Testis (tissue), 3 donors: ENCODE data around the gene KLHL29. TPM values are rescaled to one million over a fixed set of nuclear protein-coding genes. Genes with fewer than 3 reads are reported as not detected.

Source experiments
- DNase-seq: peaks from one replicate; pipeline ENCODE4 v3.0.0-alpha.2; 2019
- H3K27ac ChIP-seq, 2 donors: fragments of 200-600 bp; sonication (generic); one replicate each; pipeline ENCODE4 v1.5.1; 2019
- H3K27me3 ChIP-seq: fragments of 200-600 bp; sonication (generic); one replicate; pipeline ENCODE4 v1.5.1; 2019
- H3K36me3 ChIP-seq: fragments of 200-600 bp; sonication (generic); one replicate; pipeline ENCODE4 v1.5.1; 2017; ENCODE audit warnings: low read depth; ENCODE audit errors: missing control alignments
- H3K4me1 ChIP-seq: fragments of 200-600 bp; sonication (generic); one replicate; pipeline ENCODE4 v1.5.1; 2019
- H3K4me3 ChIP-seq, 2 donors: fragments of 200-600 bp; sonication (generic); one replicate each; pipeline ENCODE4 v1.5.1; 2017 to 2019
- H3K9me3 ChIP-seq: fragments of 200-600 bp; sonication (generic); one replicate; pipeline ENCODE4 v1.5.1; 2017
- CTCF ChIP-seq, 3 experiments: fragments of 450-650 bp in 2 of 3; fragments of 200-600 bp in 1 of 3; sonication (generic) in 1 of 3; IDR thresholded peaks; one replicate each; pipeline ENCODE4 v1.5.1; 2016 to 2019; ENCODE audit warnings: antibody characterized with exemption in 3 of 3, mild to moderate bottlenecking in 2 of 3, moderate library complexity in 1 of 3
- POLR2A ChIP-seq: fragments of 450-650 bp; IDR thresholded peaks from one replicate; pipeline ENCODE4 v1.6.1; 2017; ENCODE audit warnings: antibody characterized with exemption, mild to moderate bottlenecking, moderate library complexity
- WGBS, 2 donors: methylation state at CpG; one replicate each; pipeline ENCODE4 v1.1.5; 2018; 5-methylcytosine and 5-hydroxymethylcytosine counted together
- intact Hi-C: fragments of 100-400 bp; cut with DNase I; formaldehyde crosslinking; loops from one replicate; pipeline ENCODE4 v1.15.1; 2023; ENCODE audit warnings: low total_unique reads
- polyA plus RNA-seq: library from polyadenylated mRNA; stranded (reverse); fragments of 350-450 nt; fragmentation: Illumina TruSeq; extraction: RNeasy Lipid Tissue Mini Kit (QIAGEN cat#74804); gene quantifications from one replicate; pipeline ENCODE4 v1.2.3, GENCODE V29; 2014; ENCODE audit warnings: low read depth, low replicate concordance; ENCODE audit not compliant: insufficient read depth
- total RNA-seq, 2 donors: library from RNA; depleted of rRNA; stranded (reverse); fragments of >200 nt; gene quantifications; one replicate each; pipeline ENCODE4 v1.2.3, GENCODE V29; 2016

KLHL29 gene
- total and polyA plus RNA-seq, 3 donors from 2014 or later: 3.3 to 10.9 (median 7.9) TPM

DNA sequence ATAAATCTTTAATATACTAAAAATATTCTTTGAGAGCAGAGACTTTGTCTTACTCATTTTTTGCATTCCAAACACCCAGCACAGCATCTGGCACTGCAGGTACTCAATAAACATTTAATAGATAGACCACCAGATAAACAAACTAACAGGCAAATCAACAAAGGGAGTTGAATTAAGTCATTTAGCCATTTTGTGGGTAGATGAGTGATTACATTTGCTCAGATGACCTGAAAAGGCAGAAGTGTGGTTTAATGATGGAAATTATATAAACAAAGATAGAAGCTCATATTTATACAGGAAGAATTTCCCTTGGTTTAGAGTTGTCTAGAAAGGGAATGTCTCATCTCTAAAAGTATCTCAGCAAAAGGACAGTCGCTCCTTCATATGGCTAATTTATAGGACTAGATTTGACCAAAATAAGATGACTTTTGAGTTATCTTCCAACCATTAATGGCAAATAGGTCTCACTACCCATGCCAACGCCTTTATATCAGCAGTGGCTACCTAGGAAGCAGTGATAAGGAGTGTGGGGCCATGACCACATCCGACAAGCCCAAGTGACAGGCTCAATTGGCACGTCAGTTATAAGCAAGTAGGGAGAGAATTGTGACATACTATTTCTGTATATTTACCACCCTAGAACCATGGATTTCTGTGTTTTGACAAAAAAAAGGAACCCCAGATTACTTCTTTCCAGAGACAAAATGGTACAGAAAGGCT, 368.5 kb downstream of the KLHL29 start:
- 90 to 96% methylated on average over 4 of the region's 4 CpGs for WGBS, 2 donors
- no peak for DNase-seq
- no peak overlapping the region for H3K4me3 ChIP-seq
- no peaks in the 10 kb centered on the region for H3K27me3 ChIP-seq
- intact Hi-C loops: no loop called here
- H3K9me3 ChIP-seq: no peaks in the 10 kb centered on the region
- TF ChIP-seq CTCF (IDR thresholded peaks at IDR 0.05) (no peak), POLR2A (no peak)
- no peak overlapping the region for H3K27ac ChIP-seq
- no peaks in the 10 kb centered on the region for H3K36me3 ChIP-seq
- H3K4me1 ChIP-seq: no peaks in the 10 kb centered on the region

GRCh38 chr2:23754970-23755369, 370.0 kb downstream of the KLHL29 start:
- no peaks in the 10 kb centered on the region for H3K4me1 ChIP-seq
- no peak overlapping the region for H3K27ac ChIP-seq
- intact Hi-C loops: no loop called here
- TF ChIP-seq POLR2A: no peak
- no peak for TF ChIP-seq CTCF (IDR thresholded peaks at IDR 0.05)
- no peaks in the 10 kb centered on the region for H3K36me3 ChIP-seq
- H3K27me3 ChIP-seq: no peaks in the 10 kb centered on the region
- no peak overlapping the region for H3K4me3 ChIP-seq
- no peak for DNase-seq
- no peaks in the 10 kb centered on the region for H3K9me3 ChIP-seq

- 84 to 94% methylated on average over 7 of the region's 7 CpGs for WGBS, 2 donors
- intact Hi-C loops: no loop called here
Measured at GRCh38 chr2:23756593-23757292, 371.8 kb downstream of the KLHL29 start.

DNA sequence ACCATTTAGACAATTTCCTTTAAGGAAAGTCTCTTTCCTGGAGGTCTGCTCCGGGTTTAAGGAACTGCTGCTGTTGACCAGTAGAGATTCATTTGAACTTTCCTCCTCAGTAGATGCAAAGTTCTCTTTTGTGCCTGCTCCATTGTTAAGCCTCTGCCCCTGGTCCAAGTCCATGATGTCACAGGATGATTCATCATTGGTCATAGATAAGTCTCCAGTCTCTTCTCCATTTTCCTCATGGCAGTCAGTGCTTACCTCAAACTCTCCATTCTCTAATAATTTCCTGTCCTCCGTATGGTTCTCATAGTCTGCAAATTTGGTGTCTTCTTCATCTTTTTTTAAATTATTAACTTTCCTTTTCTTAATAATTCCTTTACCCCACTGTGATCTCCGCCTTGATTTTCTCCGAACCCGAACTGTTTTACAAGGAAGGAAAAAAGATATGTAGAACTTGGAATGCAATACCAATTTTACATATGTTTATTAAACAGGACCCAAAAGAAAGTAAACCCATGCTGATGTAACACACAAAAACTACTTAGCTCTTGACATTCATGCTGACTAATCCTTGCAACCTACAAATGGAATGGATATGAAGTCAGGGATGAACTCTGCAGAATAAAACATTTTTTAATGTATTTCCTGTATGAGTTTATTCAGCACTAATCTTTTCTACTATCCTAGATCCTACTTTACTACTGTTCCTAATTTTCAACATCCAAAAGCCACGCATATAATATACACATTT, 372.9 kb downstream of the KLHL29 start:
- Histone ChIP-seq H3K36me3 (no peaks in the 10 kb centered on the region), H3K4me3 (no peak overlapping the region), H3K27ac (no peak overlapping the region), H3K4me1 (peaks cover 7% of the 10 kb centered on the region), H3K9me3 (no peaks in the 10 kb centered on the region), H3K27me3 (no peaks in the 10 kb centered on the region)
- no peak for DNase-seq
- no peak for TF ChIP-seq CTCF (IDR thresholded peaks at IDR 0.05)
- no peak for TF ChIP-seq POLR2A
- WGBS, 2 donors: 91% methylated on average over 6 of the region's 6 CpGs
- intact Hi-C loops: no loop called here

More at GRCh38 chr2:23756593-23757292, 371.8 kb downstream of the KLHL29 start:
- Histone ChIP-seq H3K27ac (no peak overlapping the region), H3K36me3 (no peaks in the 10 kb centered on the region), H3K4me3 (no peak overlapping the region), H3K27me3 (no peaks in the 10 kb centered on the region), H3K9me3 (no peaks in the 10 kb centered on the region), H3K4me1 (peaks cover 3% of the 10 kb centered on the region)
- no peak for DNase-seq
- TF ChIP-seq CTCF (IDR thresholded peaks at IDR 0.05): no peak
- TF ChIP-seq POLR2A: no peak
